Transverse colon (tissue), 4 donors: ENCODE results near the gene DCBLD2. TPM values are rescaled to one million over a fixed set of nuclear protein-coding genes. Genes with fewer than 3 reads are reported as not detected.

Source experiments
- DNase-seq: peaks from one replicate; pipeline ENCODE4 v3.0.0-alpha.2; 2019
- H3K27ac ChIP-seq, 4 donors: fragments of 200-600 bp; sonication (generic); 2 replicates each; pipeline ENCODE4 v1.5.1; 2016 to 2018; ENCODE audit warnings: inconsistent platforms in 4 of 4
- H3K27me3 ChIP-seq: fragments of 200-600 bp; sonication (generic); 2 replicates; pipeline ENCODE4 v1.5.1; 2017; ENCODE audit warnings: inconsistent platforms
- H3K36me3 ChIP-seq, 4 donors: fragments of 200-600 bp; sonication (generic); 2 replicates each; pipeline ENCODE4 v1.5.1; 2017 to 2019; ENCODE audit warnings: inconsistent platforms in 4 of 4
- H3K4me1 ChIP-seq, 4 donors: fragments of 200-600 bp; sonication (generic); 2 replicates each; pipeline ENCODE4 v1.5.1; 2017 to 2020; ENCODE audit warnings: inconsistent platforms in 4 of 4
- H3K4me3 ChIP-seq, 4 donors: fragments of 200-600 bp; sonication (generic); 1 replicate in 1 of 4; 2 replicates in 3 of 4; pipeline versions ENCODE4 v1.5.1 to v1.6.1; 2017 to 2019; ENCODE audit warnings: inconsistent platforms in 4 of 4
- H3K9me3 ChIP-seq, 2 donors: fragments of 200-600 bp; sonication (generic); 2 replicates each; pipeline ENCODE4 v1.5.1; 2017 to 2019; ENCODE audit warnings: inconsistent platforms in 2 of 2
- EP300 ChIP-seq: sonication (generic); formaldehyde crosslinking; IDR thresholded peaks from one replicate; pipeline ENCODE4 v1.6.1; 2017; ENCODE audit warnings: antibody characterized with exemption, low read depth
- POLR2A ChIP-seq: fragments of 450-650 bp; IDR thresholded peaks from one replicate; pipeline ENCODE4 v1.6.1; 2016; ENCODE audit warnings: antibody characterized with exemption, mild to moderate bottlenecking, moderate library complexity
- POLR2AphosphoS5 ChIP-seq, 3 donors: sonication (generic); formaldehyde crosslinking; IDR thresholded peaks; one replicate each; pipeline ENCODE4 v1.6.1; 2016; ENCODE audit warnings: antibody characterized with exemption in 3 of 3
- WGBS, 2 donors: methylation state at CpG; one replicate each; pipeline ENCODE4 v1.1.5; 2018; ENCODE audit warnings: low coverage in 1 of 2; 5-methylcytosine and 5-hydroxymethylcytosine counted together
- in situ Hi-C, 4 donors: fragments of 200-750 bp; cut with MboI; loops; one replicate each; pipeline versions ENCODE4 v1.15.0 to v1.15.1; 2017; ENCODE audit warnings: low sequenced_read_pairs in 3 of 4, low pct_ligation_motif_present in 1 of 4, low pct_unique_long_range_greater_than_20kb in 1 of 4
- intact Hi-C: fragments of 100-400 bp; cut with DNase I; formaldehyde crosslinking; loops from one replicate; pipeline ENCODE4 v1.15.1; 2023; ENCODE audit warnings: low total_unique reads
- total RNA-seq, 4 donors: library from RNA; depleted of rRNA; stranded (reverse); fragments of >200 nt; gene quantifications; one replicate each; pipeline ENCODE4 v1.1.0, GENCODE V29; 2016
- TF ChIP-seq, protein P1 (sequence below), 5 experiments: fragments of 200-600 bp in 3 of 5; fragments of 450-650 bp in 2 of 5; sonication (generic) in 3 of 5; IDR thresholded peaks; 1 replicate in 2 of 5; 2 replicates in 3 of 5; pipeline ENCODE4 v1.5.1; 2016 to 2017; ENCODE audit warnings: antibody characterized with exemption in 5 of 5, inconsistent platforms in 3 of 5, mild to moderate bottlenecking in 2 of 5, moderate library complexity in 1 of 5

The DCBLD2 gene
- total RNA-seq, 4 donors from 2014 or later: 14.3 to 20.6 (median 18.4) TPM

DNA sequence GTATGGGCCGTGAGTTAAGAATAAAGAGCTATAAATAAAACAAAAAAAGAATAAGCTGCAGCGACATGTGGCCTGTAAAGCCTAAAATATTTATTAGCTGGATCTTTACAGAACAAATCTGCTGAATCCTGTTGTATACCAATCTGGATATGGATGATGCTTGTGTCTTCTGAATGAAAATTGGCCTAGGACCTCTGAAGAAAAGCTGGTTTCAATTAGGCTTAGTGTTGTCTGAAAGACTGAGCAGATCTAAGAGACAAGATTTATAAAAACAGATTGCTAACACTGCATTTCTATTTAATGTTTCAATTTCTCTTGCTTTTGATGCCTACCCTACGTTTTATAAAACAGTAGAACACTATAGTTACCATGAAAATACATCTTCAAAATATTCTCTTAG lies 80.4 kb downstream of the DCBLD2 start:
- H3K4me3 ChIP-seq: no peak overlapping the region
- TF ChIP-seq, protein P1, sequence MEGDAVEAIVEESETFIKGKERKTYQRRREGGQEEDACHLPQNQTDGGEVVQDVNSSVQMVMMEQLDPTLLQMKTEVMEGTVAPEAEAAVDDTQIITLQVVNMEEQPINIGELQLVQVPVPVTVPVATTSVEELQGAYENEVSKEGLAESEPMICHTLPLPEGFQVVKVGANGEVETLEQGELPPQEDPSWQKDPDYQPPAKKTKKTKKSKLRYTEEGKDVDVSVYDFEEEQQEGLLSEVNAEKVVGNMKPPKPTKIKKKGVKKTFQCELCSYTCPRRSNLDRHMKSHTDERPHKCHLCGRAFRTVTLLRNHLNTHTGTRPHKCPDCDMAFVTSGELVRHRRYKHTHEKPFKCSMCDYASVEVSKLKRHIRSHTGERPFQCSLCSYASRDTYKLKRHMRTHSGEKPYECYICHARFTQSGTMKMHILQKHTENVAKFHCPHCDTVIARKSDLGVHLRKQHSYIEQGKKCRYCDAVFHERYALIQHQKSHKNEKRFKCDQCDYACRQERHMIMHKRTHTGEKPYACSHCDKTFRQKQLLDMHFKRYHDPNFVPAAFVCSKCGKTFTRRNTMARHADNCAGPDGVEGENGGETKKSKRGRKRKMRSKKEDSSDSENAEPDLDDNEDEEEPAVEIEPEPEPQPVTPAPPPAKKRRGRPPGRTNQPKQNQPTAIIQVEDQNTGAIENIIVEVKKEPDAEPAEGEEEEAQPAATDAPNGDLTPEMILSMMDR (IDR thresholded peaks at IDR 0.05): no peak
- TF ChIP-seq POLR2A (no peak), POLR2AphosphoS5 (IDR thresholded peaks at IDR 0.05) (no peak), EP300 (no peak)
- WGBS, 2 donors: 69 to 76% methylated on average over 3 of the region's 3 CpGs
- no peaks in the 10 kb centered on the region for H3K36me3 ChIP-seq
- no peak overlapping the region for H3K27ac ChIP-seq
- H3K4me1 ChIP-seq: peaks cover 0 to 4% (median 0%) of the 10 kb centered on the region in 4 donors
- intact Hi-C loops (no loop called here), in situ Hi-C loops (loop anchor here in 1 of 4 donors (25.0 kb wide), 1 partner anchor 784 kb away; the partner anchor contains the start of gene GABRR3)
- no peaks in the 10 kb centered on the region for H3K9me3 ChIP-seq
- H3K27me3 ChIP-seq: no peaks in the 10 kb centered on the region
- DNase-seq: no peak

DNA sequence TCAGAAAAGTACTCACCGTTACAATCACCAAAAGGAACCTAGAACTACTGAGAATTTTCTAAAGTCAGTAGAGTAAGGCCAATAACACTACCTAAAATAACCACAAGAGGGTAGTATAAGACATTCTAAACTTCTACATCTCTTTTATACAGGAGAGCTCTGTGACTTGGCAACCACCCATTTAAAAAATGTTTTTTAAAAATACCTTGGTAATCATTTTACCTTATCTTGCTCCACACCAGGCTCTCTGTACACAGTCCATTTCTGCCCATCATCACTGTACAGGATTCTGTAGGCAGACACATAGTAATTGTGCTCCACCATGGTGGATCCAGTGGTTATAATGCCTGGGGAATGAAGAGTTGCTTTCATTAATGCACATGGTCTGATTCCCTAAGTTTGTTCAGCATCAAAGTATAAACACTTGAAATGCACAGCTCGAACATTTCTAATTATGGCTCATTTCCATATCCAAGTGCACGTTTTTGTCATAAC lies 83.9 kb downstream of the DCBLD2 start:
- 30 to 34% methylated on average over 3 of the region's 3 CpGs for WGBS, 2 donors
- Histone ChIP-seq H3K4me3 (no peak overlapping the region), H3K9me3 (no peaks in the 10 kb centered on the region), H3K4me1 (peaks cover 0 to 4% (median 0%) of the 10 kb centered on the region in 4 donors), H3K27me3 (no peaks in the 10 kb centered on the region), H3K27ac (no peak overlapping the region), H3K36me3 (no peaks in the 10 kb centered on the region)
- intact Hi-C loops: loop anchor here (5.0 kb wide), 2 partner anchors 175 to 215 kb away; no protein-coding TSS in a partner anchor
- no peak for TF ChIP-seq POLR2AphosphoS5 (IDR thresholded peaks at IDR 0.05)
- TF ChIP-seq, protein P1 (IDR thresholded peaks at IDR 0.05): peak; percentile 68 to 85 (median 82)
- in situ Hi-C loops: loop anchor here (5.0 to 25.0 kb wide), 6 partner anchors 175 to 780 kb away; partner anchors contain the start of gene GABRR3 (in 1 of the 4)
- DNase-seq: no peak

DNA sequence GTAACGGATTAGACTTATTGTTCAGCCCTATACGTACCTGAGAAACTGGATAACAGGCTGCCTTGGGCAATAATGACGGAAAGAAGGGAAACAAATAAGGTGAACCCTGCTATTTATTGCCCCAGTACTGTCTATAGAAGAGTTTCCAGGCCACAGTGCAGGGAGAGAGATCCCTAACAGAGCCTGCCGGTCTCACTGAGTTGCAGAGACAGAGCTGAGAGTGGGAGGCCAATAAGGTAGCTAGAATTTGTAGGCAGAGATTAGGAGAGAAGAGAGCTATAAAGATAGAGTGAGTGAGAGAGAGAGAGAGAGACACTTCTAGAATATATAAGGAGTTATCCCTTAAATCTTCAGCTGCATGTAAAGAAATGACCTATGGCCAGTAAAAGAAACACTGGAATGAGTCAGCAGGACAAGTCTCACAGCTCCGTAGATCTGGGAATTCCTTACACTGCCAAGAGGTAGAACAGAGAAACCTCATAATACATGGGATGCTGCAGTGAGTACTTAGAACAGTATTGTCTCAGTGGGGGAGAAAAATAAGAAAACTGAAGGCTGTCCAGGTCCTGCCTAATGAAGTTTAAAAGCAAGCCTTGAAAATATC lies 86.6 kb downstream of the DCBLD2 start:
- Histone ChIP-seq H3K4me3 (no peak overlapping the region), H3K36me3 (peaks cover 0 to 3% (median 0%) of the 10 kb centered on the region in 4 donors), H3K27me3 (no peaks in the 10 kb centered on the region), H3K4me1 (peaks cover 0 to 4% (median 0%) of the 10 kb centered on the region in 4 donors), H3K9me3 (no peaks in the 10 kb centered on the region), H3K27ac (no peak overlapping the region)
- intact Hi-C loops: loop anchor here (5.0 kb wide), 2 partner anchors 177 to 213 kb away; no protein-coding TSS in a partner anchor
- DNase-seq: no peak
- 74 to 79% methylated on average over 5 of the region's 5 CpGs for WGBS, 2 donors
- TF ChIP-seq, protein P1 (IDR thresholded peaks at IDR 0.05): no peak
- TF ChIP-seq EP300 (no peak), POLR2A (no peak), POLR2AphosphoS5 (IDR thresholded peaks at IDR 0.05) (no peak)
- in situ Hi-C loops: loop anchor here (5.0 to 25.0 kb wide), 8 partner anchors 177 to 778 kb away; partner anchors contain the start of gene GABRR3 (in 1 of the 4)

DNA sequence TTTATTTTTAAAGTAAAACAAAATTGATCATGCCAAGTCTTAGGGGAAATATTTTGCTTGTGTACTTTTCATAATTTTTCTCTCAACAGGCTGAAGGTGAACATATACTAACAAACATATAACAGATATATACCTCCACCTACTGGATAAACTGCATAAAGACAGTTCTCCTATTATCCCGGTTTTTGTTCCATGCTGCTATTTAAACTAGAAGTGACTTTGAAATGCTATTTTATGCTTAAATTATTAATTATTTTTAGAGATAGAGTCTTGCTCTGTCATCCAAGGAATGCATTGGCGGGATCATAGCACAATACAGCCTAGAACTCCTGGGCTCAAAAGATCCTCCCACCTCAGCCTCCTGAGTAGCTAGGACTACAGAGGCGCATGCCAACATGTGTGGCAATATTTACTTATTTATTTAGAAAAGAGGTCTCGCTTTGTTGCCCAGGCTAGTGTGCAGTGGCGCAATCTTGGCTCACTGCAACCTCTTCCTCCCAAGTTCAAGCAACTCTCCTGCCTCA lies 88.6 kb downstream of the DCBLD2 start:
- Histone ChIP-seq H3K9me3 (no peaks in the 10 kb centered on the region), H3K36me3 (peaks cover 0 to 4% (median 0%) of the 10 kb centered on the region in 4 donors), H3K27ac (no peak overlapping the region), H3K4me3 (no peak overlapping the region), H3K4me1 (peaks cover 0 to 3% (median 0%) of the 10 kb centered on the region in 4 donors), H3K27me3 (no peaks in the 10 kb centered on the region)
- WGBS, 2 donors: 0 to 55% methylated on average over 1 to 5 of the region's 5 CpGs
- TF ChIP-seq, protein P1 (IDR thresholded peaks at IDR 0.05): peak; percentile 48 to 66 (median 56)
- no peak for TF ChIP-seq EP300
- intact Hi-C loops: no loop called here
- in situ Hi-C loops: loop anchor here (5.0 to 25.0 kb wide), 6 partner anchors 182 to 776 kb away; partner anchors contain the start of gene GABRR3 (in 1 of the 4)
- DNase-seq: no peak
